NCI-H187 (cell line): ENCODE results near the gene GALNT8.
"Not testable (repeated sequence)": the region's sequence is repeated elsewhere in the genome, so short reads cannot be mapped to it uniquely, and the experiment has no call there.

Source experiments
- DNase-seq, 2 experiments: peaks; one replicate each; lab custom pipeline; 2025; lab: John Stamatoyannopoulos, UW

GALNT8 gene

DNA sequence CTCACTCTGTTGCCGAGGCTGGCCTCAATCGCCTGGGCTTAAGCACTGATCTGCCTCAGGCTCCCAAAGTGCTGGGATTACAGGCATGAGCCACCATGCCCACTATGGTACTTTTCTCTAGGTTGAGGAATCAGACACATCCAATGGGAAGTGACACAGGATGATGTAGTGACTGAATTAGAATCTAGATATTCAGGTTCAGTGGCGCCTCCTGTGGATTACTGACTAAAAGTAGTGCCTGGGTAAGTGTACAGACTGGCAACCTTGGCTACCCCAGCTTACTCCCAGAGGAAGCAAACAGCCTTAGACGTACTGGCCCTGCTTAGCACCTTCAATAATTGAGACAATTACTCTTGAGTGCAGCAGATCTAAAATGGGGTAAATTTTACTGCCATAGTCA is 22.8 kb downstream of the GALNT8 start:
- no peak for DNase-seq

DNA sequence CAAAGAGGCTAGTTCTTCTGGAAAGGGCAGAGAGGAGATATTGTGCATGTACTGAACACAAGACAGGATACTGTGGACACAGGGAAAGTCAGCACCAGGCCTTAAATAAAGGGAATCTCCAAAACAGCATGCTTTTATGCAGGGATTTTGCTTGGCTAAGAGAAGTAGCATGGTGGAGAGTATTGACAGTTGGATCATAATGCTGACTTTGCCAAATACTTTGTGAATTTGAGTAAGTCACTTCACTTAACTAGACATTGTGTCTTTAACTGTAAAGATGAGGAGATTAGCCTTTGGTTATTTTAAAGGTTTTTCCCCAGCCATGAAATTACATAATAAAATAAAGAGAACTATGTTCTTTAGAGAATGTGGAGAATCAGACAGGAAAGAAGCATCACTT is 24.5 kb downstream of the GALNT8 start:
- no peak for DNase-seq

DNA sequence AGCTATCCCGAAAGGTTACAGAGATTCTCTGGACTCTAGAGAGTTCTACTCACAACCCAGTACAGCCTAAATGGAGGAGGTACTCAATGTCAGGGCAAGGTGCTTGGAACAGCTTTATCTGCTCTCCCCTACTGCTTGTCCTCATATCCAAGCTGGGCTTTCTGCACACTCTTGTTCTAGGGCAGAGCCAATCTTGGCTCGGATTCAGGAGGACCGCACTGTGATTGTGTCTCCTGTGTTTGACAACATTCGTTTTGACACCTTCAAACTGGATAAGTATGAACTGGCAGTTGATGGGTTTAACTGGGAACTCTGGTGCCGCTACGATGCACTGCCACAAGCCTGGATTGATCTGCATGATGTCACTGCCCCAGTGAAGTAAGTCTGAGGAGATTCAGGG is 25.0 kb downstream of the GALNT8 start:
- DNase-seq = no peak

DNA sequence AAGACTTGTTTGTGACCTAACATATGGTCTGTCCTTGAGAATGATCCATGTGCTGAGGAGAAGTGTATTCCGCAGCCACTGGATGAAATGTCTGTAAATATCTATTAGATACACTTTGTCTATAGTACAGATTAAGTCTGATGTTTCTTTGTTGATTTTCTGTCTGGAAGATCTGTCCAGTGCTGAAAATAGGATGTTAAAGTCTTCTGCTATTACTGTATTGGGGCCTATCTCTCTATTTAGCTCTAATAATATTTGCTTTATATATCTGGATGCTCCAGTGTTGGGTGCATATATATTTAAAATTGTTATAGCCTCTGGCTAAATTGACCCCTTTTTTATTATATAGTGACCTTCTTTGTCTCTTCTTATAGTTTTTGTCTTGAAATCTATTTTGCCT is 31.5 kb downstream of the GALNT8 start:
- DNase-seq = not testable (repeated sequence)

DNA sequence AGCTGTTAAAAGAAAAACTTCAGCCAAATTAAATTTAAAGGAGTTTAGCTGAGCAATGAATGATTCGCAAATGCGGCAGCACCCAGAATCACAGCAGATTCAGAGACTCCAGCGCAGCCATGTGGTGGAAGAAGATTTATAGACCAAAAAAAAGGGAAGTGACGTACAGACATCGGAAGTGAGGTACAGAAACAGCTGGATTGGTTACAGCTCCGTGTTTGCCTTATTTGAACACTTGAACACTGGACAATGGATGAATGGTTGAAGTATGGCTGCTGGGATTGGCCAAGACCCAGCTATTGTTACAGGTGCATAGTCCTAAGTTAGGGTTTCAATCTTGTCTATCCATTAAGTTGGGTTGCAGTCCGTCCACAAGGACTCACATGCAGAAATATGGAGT is 42.6 kb downstream of the GALNT8 start:
- no peak for DNase-seq

DNA sequence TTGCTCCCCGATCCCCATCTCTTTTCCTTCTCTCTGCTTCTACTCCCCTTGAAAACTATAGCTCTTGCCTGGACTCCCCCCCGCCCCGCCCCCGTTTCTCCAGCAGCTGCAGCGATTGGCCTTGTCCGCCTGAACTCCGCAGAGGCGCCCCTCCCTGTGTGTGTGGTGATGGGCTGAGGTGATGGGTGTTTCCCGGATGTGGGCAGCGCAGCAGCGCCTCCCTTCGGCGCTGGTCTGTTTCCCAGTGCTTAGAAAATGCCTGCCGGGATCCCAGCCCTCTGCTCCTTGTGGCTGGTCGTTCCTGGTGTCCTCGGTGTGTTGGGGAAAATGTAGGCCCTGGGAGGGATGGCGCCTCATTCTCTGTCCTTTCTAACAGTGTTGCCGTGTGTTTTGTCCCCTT is 43.3 kb downstream of the GALNT8 start:
- DNase-seq = peak; percentile 58 to 78

DNA sequence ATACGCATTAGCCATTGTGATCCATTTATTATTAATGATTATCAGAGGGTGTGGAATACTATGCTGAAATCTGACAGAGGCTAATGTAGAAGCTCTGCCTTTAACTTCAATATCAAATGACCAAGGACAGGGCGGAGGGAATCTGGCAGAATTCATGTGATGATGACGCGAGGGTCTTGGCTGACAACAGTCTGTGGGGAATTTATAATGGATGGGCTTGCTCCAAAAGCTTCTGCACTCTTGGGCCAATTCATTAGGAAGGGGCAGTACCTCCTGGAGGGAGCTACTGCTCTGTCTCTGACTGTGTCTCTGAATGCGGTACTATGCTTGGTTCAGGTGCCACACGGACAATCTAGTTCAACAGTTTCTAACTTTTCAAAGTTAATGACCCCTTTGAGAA is 46.2 kb downstream of the GALNT8 start:
- DNase-seq = peak in 1 of 2 experiments; percentile 4

DNA sequence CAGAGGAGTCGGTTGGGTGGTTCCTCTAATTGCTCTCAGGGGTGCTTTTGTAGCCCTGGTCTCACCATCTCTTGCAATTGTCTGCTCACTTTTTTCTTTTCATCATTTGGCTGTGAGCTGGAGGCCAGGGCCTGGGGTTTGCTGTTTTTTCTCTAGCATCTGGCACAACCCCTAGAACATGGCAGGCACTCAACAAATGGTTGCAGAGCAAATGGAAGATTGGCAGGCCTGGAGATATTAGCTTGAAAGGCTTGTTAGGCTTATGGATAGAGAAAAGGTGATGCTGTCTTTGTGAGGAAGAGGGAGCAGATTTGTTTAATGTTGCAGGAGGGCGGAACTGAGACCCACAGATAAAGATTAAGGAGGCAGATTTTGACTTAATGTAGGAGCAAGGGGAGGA is 47.0 kb downstream of the GALNT8 start:
- DNase-seq = no peak

DNA sequence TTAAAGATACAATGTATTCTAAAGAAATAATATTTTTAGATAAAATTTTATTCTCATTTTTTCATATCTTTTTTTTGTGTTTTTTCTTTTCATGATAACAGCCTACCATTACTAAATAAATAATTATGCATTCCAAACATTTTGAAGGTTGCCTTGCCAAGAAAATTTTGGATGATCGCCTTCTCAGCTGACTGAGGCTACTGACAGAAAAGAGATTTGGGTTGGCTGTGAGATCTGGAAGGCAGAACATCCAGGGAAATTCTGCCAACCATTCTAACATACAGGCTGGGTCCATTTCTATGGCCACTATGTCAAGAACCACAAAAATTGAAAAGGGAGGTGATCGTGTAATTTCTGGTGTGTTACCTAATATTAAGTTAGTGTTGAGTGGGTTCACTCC is 48.1 kb downstream of the GALNT8 start:
- no peak for DNase-seq

DNA sequence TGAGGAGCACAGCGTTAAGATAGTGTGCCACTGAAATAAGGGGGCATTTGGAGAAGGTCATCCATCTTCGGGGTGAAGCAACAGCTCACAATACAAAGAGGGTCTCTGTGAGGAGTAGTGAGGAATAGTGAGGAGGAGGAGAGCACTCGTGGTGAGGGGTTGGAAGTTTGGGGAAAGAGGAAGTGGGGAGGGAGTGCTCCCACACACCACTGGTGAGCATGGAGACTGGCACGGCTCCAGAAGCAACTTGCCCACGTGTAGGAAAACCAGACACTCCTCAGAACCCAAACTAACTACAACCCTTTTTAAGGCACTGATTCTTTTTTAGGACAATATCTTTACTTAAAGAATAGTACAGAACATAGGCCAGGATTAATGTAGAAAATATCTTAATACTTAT is 48.9 kb downstream of the GALNT8 start:
- DNase-seq = no peak

DNA sequence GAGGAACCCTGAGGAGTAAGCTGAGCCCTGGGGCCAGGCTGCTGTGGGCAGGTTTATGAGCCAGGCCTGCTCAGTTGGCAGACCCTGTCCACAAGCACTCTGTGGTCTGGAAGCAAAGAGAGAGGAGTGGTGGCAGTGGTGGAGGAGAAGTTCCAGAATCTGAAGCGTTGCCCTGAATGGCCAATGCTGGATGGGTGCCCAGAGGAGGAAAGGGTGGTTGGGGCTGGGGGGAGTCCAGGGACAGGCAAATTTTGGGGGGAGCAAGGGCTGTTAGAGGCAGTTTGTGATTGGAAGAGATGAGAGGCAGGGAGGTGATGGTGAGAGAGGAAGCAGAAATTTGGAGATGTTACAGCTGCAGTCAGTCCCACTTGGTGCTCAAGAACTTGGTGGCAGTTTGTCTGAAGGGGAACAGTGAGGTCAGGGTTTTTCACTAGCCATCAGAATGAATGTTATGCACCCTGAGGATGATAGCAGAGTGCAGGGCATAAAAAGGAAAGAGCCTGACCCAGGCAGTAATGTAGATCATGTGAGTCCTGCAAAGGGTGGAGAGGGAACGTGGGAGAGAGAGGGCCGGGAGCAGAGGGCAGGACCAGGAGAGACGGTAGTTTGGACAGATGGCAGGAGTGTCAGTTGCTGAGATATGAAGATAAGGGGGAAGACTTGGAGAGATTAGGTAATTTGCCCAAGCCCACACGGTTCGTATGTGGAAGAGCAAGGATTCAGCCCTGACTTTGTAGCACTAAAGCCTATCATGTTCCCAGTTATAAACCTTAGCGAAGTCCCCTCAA is 51.2 kb downstream of the GALNT8 start:
- no peak for DNase-seq

DNA sequence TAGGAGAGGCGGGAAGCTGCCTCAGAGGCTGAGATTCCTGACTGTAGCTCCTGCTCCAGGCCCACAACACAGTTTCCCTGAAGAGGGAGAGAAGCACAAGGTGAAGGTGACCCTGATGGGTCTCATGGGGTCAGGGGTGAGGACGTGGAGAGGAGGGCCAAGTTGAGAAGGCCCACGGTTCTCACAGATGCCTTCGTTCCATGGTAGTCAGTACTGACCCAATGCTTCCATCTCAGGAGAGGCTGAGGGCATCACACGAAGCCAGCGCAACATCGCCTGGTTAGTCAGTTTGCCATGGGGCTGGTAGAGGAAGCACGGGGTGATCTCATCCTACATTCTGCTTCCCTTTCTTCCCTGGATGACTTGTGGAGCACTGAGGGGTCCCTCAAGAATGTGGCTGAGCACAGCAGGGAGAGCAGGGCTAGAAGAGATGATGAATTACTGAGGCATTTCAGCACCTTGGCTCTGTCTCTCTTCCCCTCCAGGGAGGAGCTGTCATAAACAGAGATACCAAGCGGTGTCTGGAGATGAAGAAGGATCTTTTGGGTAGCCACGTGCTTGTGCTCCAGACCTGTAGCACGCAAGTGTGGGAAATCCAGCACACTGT is 51.9 kb downstream of the GALNT8 start:
- DNase-seq = no peak

DNA sequence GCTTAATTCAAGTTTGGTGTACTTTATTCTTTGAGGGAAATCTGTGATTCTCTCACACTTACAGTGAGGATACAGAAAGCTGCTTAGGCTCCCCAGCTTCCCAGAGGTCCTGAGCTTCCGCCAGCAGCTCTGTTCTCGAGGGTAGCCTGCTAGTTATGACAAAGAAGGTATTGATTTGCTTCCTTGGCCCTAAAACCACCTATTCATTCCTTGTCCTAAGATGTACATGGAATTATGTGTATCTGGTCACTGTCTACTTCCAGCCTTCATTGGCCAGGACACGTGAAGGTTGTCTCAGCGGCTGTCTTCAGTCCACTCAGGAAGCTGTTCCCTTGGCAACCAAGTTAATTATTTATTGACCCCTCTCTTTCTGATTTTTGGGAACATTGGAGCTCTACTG is 55.7 kb downstream of the GALNT8 start:
- DNase-seq = no peak

DNA sequence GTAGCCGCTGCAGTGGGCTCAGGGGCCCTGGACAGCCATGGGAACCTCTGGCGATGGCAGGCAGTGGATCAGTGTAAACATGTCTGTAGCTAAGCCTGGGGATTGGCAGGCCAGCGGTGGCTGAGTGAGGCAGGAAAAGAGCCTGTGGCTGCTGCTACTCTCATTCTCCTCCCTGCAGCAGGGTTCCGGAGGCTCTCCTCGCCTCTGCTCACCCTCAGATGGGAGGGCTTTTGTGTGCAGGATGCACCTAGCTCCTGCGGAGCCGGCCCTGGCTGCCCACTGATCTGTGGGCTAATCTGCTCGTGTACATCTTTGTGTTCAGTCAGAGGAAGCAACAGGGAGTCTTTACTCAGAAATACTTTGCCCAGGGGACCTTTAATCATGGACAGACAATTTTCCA is 59.5 kb downstream of the GALNT8 start:
- DNase-seq = no peak

DNA sequence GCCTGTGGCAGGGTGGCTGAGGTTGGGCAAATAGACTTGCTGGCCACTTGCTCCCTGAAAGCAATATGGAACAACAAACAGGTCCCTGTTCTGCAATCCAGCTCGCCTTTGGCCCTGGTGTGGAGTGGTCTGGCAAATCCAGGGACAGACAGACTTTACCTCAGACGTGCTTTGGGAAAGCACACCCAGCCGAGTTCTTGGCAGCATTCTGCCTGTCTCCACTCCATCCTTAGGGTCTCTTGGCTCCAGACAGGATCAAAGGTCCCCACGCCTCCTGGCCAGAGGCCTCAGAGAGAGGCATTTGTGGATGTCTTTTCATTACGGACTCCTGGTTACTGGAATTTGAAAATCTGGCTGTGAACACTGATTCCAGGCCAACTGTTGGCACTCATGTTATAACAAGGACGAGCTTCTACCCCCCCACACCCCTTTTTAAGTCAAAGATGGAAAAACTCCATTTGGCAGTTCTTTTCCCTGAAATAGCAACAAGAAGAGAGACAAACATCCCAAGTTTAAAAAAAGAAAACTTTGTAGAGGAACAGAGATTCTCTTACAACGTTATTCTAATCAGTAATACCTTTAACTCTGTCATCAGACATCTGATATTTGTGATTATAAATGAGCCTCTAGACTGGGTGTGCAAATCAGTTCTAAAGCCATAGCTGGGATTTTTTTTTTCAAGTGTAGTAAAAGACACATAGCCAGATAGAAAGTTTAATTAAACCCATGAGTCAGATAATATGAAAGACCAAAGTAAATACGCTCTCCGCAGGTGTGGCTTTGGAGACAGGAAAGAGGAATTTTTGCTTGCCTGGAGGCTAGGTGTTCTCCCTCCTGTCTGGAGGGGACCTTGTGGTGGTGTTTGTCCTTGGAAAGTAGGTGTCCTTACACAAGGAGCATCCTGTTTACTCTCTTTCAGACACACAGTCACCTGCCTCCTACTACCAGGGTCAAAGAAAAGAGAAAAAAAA is 60.7 kb downstream of the GALNT8 start:
- no peak for DNase-seq

DNA sequence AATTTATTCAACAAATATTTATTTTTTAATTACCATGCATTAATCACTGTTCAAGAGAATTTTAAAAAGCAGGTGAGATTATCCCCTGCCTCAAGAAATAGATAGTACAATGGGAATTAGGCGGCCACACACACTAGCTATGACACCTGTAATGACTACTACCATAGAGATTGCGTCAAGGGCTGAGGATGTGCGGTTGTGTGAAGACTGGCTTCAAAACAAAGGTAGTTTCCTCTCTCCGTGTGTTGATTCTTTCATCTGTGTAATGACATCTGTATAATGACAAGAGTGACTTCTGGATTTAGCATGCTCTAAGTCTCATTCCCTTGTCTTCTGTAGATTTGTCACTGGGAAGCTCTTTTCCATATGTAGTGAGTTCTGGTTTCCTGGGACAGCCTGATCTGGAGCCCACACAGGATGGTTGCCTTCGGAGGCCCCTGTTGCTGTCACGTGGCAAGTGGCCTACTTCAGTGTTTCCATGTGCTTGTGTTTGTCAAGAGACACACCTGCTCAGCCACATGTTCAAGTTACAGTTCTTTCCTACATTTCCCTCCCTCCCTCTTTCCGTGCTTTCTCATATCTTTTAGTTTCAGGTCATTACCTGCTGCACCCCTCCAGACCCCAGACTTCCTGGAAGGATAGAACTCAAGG is 64.3 kb downstream of the GALNT8 start:
- no peak for DNase-seq

DNA sequence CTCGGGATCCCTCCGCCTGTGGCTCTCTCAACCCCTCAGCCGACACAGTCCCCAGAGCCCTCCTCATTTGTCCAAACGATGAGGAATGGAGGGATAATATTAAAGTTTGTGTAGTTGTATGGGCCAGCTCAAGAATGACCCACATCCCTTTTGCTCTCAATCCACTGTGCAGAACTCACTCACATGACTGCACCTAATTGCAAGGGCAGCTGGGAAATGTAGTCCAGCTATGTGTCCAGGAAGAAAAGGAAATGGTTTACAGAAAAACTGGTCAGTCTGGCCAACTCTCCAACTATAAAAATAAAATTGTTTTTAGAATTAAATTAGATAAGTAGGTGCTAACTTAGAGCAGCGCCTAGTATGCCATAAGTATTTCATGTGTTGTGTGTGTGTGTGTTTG is 66.6 kb downstream of the GALNT8 start:
- no peak for DNase-seq

DNA sequence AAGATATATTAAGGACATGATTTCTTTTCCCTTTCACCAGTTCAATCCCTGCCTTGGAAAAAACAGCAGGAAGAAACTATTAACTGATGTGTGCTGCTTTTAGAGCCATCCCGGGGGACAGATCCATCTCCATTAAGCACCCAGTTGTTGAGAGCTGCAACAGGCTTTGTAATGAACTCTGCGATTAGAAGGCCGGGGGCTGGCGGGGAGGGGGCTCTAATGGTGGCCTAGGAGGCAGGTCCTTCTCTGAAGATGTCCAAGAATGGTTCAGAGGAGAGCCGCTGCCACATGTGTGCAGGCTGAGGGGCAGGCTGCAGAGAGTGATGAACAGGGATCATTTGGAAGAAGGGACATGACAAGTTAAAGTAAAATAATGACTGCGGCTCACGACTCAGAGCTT is 67.8 kb downstream of the GALNT8 start:
- no peak for DNase-seq

DNA sequence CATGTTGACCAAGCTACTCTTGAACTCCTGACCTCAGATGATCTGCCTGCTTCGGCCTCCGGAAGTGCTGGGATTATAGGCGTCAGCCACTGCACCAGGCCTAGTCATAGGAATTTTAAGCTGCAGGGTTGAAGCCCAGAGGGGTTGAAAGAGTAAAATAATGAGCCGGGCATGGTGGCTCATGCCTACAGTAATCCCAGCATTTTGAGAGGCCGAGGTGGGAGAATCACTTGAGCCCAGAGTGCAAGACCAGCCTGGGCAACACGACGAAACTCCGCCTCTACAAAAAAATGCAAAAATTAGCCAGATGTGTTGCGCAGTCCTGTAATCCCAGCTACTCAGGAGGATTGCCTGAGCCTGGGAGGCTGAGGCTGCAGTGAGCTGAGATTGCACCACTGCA is 69.6 kb downstream of the GALNT8 start:
- DNase-seq = no peak

DNA sequence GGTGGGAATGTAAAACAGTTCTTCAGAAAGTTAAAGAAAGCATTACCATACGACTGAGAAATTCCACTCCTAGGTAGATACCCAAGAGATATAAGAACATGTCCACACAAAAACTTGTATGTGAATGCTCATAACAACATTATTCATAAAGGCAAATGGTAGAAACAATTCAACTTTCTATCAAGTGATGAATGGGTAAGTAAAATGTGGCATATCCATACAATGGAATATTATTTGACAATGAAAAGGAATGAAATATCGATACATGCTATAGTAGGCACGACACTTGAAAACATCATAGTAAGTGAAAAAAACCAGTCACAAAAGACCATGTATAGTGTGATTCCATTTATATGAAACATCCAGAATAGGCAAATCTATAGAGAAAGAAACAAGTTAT is 71.3 kb downstream of the GALNT8 start:
- DNase-seq = no peak

DNA sequence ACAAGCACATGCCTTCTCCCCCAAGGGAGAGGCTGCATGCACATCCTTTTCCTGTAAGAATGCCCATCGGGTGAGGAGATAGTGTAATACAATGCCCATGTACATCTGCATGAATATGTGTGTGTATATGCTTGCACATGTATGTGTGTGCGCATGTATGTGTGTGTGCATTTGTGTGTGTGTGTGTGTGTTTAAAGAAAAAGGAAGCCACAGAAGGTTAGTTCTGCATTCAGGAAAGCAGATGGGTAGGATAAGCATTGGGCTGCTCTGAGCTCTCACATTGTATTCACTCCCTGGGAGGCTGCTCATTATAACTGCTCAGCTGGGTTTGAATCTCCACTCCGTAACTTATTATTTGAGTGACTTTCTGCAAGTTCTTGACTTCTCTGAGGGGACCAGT is 74.3 kb downstream of the GALNT8 start:
- DNase-seq = no peak

DNA sequence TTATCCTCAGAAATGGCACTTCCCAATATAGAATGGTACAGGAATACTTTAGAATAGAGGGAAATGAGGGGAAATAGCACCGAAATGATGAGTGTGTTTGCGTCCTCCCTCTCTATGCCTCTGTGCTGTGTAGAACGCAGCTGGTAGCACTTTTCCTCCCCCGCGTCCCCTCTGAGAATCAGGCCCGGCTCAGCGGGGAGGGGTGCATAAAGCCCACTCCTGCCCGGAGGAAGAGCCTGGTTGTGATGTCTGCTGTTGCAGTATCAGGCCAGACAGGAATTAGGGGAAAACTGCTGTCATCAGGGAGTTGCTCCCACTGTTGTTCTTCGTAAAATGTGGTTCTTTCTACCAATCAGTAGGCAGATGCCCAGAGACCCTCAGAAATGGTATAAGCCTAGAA is 76.0 kb downstream of the GALNT8 start:
- DNase-seq = no peak
